Stimulated activated naive CD8-positive, alpha-beta T cell treated with anti-CD3 and anti-CD28 coated beads, Interleukin-15, Interleukin-2, amounts not matched to agents 100 ng/mL and 50 ng/mL, for 24 hours (primary cell): ENCODE results near the gene ARID1B.
"Not testable (repeated sequence)": the region's sequence is repeated elsewhere in the genome, so short reads cannot be mapped to it uniquely, and the experiment has no call there.

Experiments used
- H3K27ac Mint-ChIP-seq: one replicate; pipeline ENCODE4 v1.8.0; 2021; ENCODE audit warnings: mild to moderate bottlenecking, mixed read lengths
- H3K27me3 Mint-ChIP-seq: one replicate; pipeline ENCODE4 v1.8.0; 2021; ENCODE audit warnings: mixed read lengths
- H3K36me3 Mint-ChIP-seq: one replicate; pipeline ENCODE4 v1.8.0; 2021; ENCODE audit warnings: low read depth, mixed read lengths
- H3K4me1 Mint-ChIP-seq: one replicate; pipeline ENCODE4 v1.8.0; 2021; ENCODE audit warnings: low read depth, mixed read lengths
- H3K4me3 Mint-ChIP-seq: one replicate; pipeline ENCODE4 v1.8.0; 2021; ENCODE audit warnings: mild to moderate bottlenecking, mixed read lengths
- H3K9me3 Mint-ChIP-seq: one replicate; pipeline ENCODE4 v1.8.0; 2021; ENCODE audit warnings: mixed read lengths

Gene ARID1B

GRCh38 chr6:157034436-157035230 is 257.5 kb downstream of the ARID1B start:
- Mint-ChIP-seq H3K27ac (peak overlapping the region; percentile 23), H3K4me1 (peaks cover 27% of the 10 kb centered on the region), H3K9me3 (peaks cover 5% of the 10 kb centered on the region), H3K4me3 (peak overlapping the region; percentile 88), H3K36me3 (no peaks in the 10 kb centered on the region), H3K27me3 (no peaks in the 10 kb centered on the region)

- Mint-ChIP-seq H3K27me3 (no peaks in the 10 kb centered on the region), H3K36me3 (no peaks in the 10 kb centered on the region), H3K4me3 (no peak overlapping the region), H3K4me1 (peaks cover 24% of the 10 kb centered on the region), H3K27ac (no peak overlapping the region), H3K9me3 (no peaks in the 10 kb centered on the region)
Observed at GRCh38 chr6:157035546-157035945, 258.4 kb downstream of the ARID1B start.

GRCh38 chr6:157036245-157036711 is 259.1 kb downstream of the ARID1B start:
- no peaks in the 10 kb centered on the region for H3K36me3 Mint-ChIP-seq
- H3K27ac Mint-ChIP-seq, result no peak overlapping the region
- no peak overlapping the region for H3K4me3 Mint-ChIP-seq
- H3K4me1 Mint-ChIP-seq, result peaks cover 21% of the 10 kb centered on the region
- no peaks in the 10 kb centered on the region for H3K27me3 Mint-ChIP-seq
- H3K9me3 Mint-ChIP-seq, result no peaks in the 10 kb centered on the region

- H3K36me3 Mint-ChIP-seq, result peaks cover 7% of the 10 kb centered on the region
- peaks cover 20% of the 10 kb centered on the region for H3K4me1 Mint-ChIP-seq
- no peak overlapping the region for H3K4me3 Mint-ChIP-seq
- H3K27me3 Mint-ChIP-seq, result no peaks in the 10 kb centered on the region
- no peaks in the 10 kb centered on the region for H3K9me3 Mint-ChIP-seq
- H3K27ac Mint-ChIP-seq, result no peak overlapping the region
Observed at GRCh38 chr6:157037165-157037564, 260.0 kb downstream of the ARID1B start.

GRCh38 chr6:157038610-157039009 is 261.4 kb downstream of the ARID1B start:
- Mint-ChIP-seq H3K27me3 (no peaks in the 10 kb centered on the region), H3K4me1 (peaks cover 13% of the 10 kb centered on the region), H3K4me3 (no peak overlapping the region), H3K9me3 (no peaks in the 10 kb centered on the region), H3K27ac (no peak overlapping the region), H3K36me3 (peaks cover 8% of the 10 kb centered on the region)

GRCh38 chr6:157039639-157040038 is 262.5 kb downstream of the ARID1B start:
- not testable (repeated sequence) for H3K9me3 Mint-ChIP-seq, H3K4me3 Mint-ChIP-seq, H3K4me1 Mint-ChIP-seq, H3K27me3 Mint-ChIP-seq
- peaks cover 13% of the 10 kb centered on the region for H3K36me3 Mint-ChIP-seq
- H3K27ac Mint-ChIP-seq, result peak overlapping the region; percentile 58

- Mint-ChIP-seq H3K9me3 (no peaks in the 10 kb centered on the region), H3K4me1 (peaks cover 5% of the 10 kb centered on the region), H3K27ac (no peak overlapping the region), H3K36me3 (peaks cover 13% of the 10 kb centered on the region), H3K27me3 (no peaks in the 10 kb centered on the region), H3K4me3 (no peak overlapping the region)
Observed at GRCh38 chr6:157040191-157040590, 263.0 kb downstream of the ARID1B start.

GRCh38 chr6:157045831-157046454 is 268.8 kb downstream of the ARID1B start:
- Mint-ChIP-seq H3K4me3 (no peak overlapping the region), H3K27ac (no peak overlapping the region), H3K9me3 (no peaks in the 10 kb centered on the region), H3K36me3 (peaks cover 19% of the 10 kb centered on the region), H3K27me3 (no peaks in the 10 kb centered on the region), H3K4me1 (peaks cover 5% of the 10 kb centered on the region)

- H3K4me1 Mint-ChIP-seq, result peaks cover 5% of the 10 kb centered on the region
- no peaks in the 10 kb centered on the region for H3K27me3 Mint-ChIP-seq
- no peaks in the 10 kb centered on the region for H3K9me3 Mint-ChIP-seq
- H3K4me3 Mint-ChIP-seq, result no peak overlapping the region
- no peak overlapping the region for H3K27ac Mint-ChIP-seq
- H3K36me3 Mint-ChIP-seq, result peaks cover 15% of the 10 kb centered on the region
Observed at GRCh38 chr6:157046776-157047175, 269.6 kb downstream of the ARID1B start.

GRCh38 chr6:157047328-157047727 is 270.1 kb downstream of the ARID1B start:
- no peak overlapping the region for H3K4me3 Mint-ChIP-seq

GRCh38 chr6:157047951-157048350 is 270.8 kb downstream of the ARID1B start:
- Mint-ChIP-seq H3K9me3 (no peaks in the 10 kb centered on the region), H3K27me3 (no peaks in the 10 kb centered on the region), H3K36me3 (peaks cover 11% of the 10 kb centered on the region), H3K4me3 (no peak overlapping the region), H3K27ac (no peak overlapping the region), H3K4me1 (peaks cover 5% of the 10 kb centered on the region)

More at GRCh38 chr6:157047328-157047727, 270.1 kb downstream of the ARID1B start:
- Mint-ChIP-seq H3K4me1 (peaks cover 5% of the 10 kb centered on the region), H3K9me3 (no peaks in the 10 kb centered on the region), H3K27me3 (no peaks in the 10 kb centered on the region), H3K27ac (no peak overlapping the region), H3K36me3 (peaks cover 11% of the 10 kb centered on the region)

- Mint-ChIP-seq H3K4me3 (no peak overlapping the region), H3K9me3 (no peaks in the 10 kb centered on the region), H3K27me3 (no peaks in the 10 kb centered on the region), H3K27ac (no peak overlapping the region), H3K36me3 (peaks cover 11% of the 10 kb centered on the region), H3K4me1 (peaks cover 10% of the 10 kb centered on the region)
Observed at GRCh38 chr6:157049133-157049532, 272.0 kb downstream of the ARID1B start.

GRCh38 chr6:157050537-157051265 is 273.5 kb downstream of the ARID1B start:
- Mint-ChIP-seq H3K27ac (peak overlapping the region; percentile 7), H3K27me3 (no peaks in the 10 kb centered on the region), H3K36me3 (peaks cover 10% of the 10 kb centered on the region), H3K9me3 (no peaks in the 10 kb centered on the region), H3K4me1 (peaks cover 21% of the 10 kb centered on the region), H3K4me3 (no peak overlapping the region)

- no peaks in the 10 kb centered on the region for H3K27me3 Mint-ChIP-seq
- peaks cover 46% of the 10 kb centered on the region for H3K4me1 Mint-ChIP-seq
- peak overlapping the region; percentile 74 for H3K4me3 Mint-ChIP-seq
- H3K9me3 Mint-ChIP-seq, result no peaks in the 10 kb centered on the region
- H3K27ac Mint-ChIP-seq, result peak overlapping the region; percentile 97
- peaks cover 4% of the 10 kb centered on the region for H3K36me3 Mint-ChIP-seq
Observed at GRCh38 chr6:157054531-157054979, 277.4 kb downstream of the ARID1B start.

- H3K4me3 Mint-ChIP-seq, result peak overlapping the region; percentile 32
- H3K9me3 Mint-ChIP-seq, result no peaks in the 10 kb centered on the region
- peak overlapping the region; percentile 97 for H3K27ac Mint-ChIP-seq
Observed at GRCh38 chr6:157055863-157056262, 278.7 kb downstream of the ARID1B start.

More at GRCh38 chr6:157055863-157056262, 278.7 kb downstream of the ARID1B start:
- Mint-ChIP-seq H3K36me3 (peaks cover 4% of the 10 kb centered on the region), H3K4me1 (peaks cover 56% of the 10 kb centered on the region), H3K27me3 (no peaks in the 10 kb centered on the region)
